Activated CD4-positive, alpha-beta T cell treated with anti-CD3 and anti-CD28 coated beads for 36 hours (primary cell): ENCODE results near the gene ITPA. TPM values are rescaled to one million over a fixed set of nuclear protein-coding genes. Genes with fewer than 3 reads are reported as not detected.

Experiments used
- ATAC-seq: fragments of 200-7000 bp; cut with Tn5 transposase; one replicate; pipeline ENCODE4 v1.10.0; 2021; ENCODE audit warnings: mild to moderate bottlenecking, moderate library complexity
- CTCF ChIA-PET: fragments of 350-600 bp; sonication (Branson Sonifier 250); formaldehyde crosslinking; loops from one replicate; lab custom pipeline; 2021; ENCODE audit warnings: antibody characterized with exemption; lab: Charles Lee
- POLR2A ChIA-PET: fragments of 350-600 bp; sonication (Branson Sonifier 250); formaldehyde crosslinking; loops from one replicate; lab custom pipeline; 2021; ENCODE audit warnings: antibody characterized with exemption, inconsistent platforms; lab: Charles Lee
- DNase-seq: peaks from one replicate; pipeline ENCODE4 v3.0.0-alpha.2; 2020
- H3K27ac Mint-ChIP-seq: one replicate; pipeline ENCODE4 v1.8.0; 2021; ENCODE audit warnings: mixed read lengths
- H3K27me3 Mint-ChIP-seq: one replicate; pipeline ENCODE4 v1.8.0; 2021; ENCODE audit warnings: mixed read lengths
- H3K36me3 Mint-ChIP-seq: one replicate; pipeline ENCODE4 v1.8.0; 2021; ENCODE audit warnings: low read depth, mixed read lengths
- H3K4me1 Mint-ChIP-seq: one replicate; pipeline ENCODE4 v1.8.0; 2021; ENCODE audit warnings: mixed read lengths
- H3K4me3 Mint-ChIP-seq: one replicate; pipeline ENCODE4 v1.8.0; 2021; ENCODE audit warnings: mild to moderate bottlenecking, moderate library complexity, mixed read lengths
- H3K9me3 Mint-ChIP-seq: one replicate; pipeline ENCODE4 v1.8.0; 2021; ENCODE audit warnings: low read depth, mixed read lengths
- intact Hi-C, 2 experiments: fragments of 100-400 bp; cut with DNase I in 1 of 2; cut with micrococcal nuclease in 1 of 2; formaldehyde crosslinking; loops; one replicate each; pipeline versions ENCODE4 v1.14.2 to v1.15.1; 2022 to 2024; cut with DNase I, micrococcal nuclease
- total RNA-seq, 2 experiments: library from RNA; stranded (reverse); gene quantifications; one replicate each; pipeline ENCODE4 v1.2.3, GENCODE V29; 2021

The ITPA gene
- total RNA-seq, 2 experiments from 2014 or later = 32.7 to 67.5 TPM

- Mint-ChIP-seq H3K27ac (no peak overlapping the region), H3K36me3 (peaks cover 24% of the 10 kb centered on the region), H3K27me3 (no peaks in the 10 kb centered on the region), H3K4me3 (no peak overlapping the region), H3K4me1 (peaks cover 17% of the 10 kb centered on the region), H3K9me3 (no peaks in the 10 kb centered on the region)
- intact Hi-C loops = no loop called here
- POLR2A ChIA-PET = no interaction called here
- no peak for ATAC-seq
- DNase-seq = no peak
- CTCF ChIA-PET = interaction anchor here (0.7 to 7.8 kb wide), 4 partner anchors 13 to 484 kb away, joined by 3 to 76 read pairs (median 3); no protein-coding TSS in a partner anchor
Observed at GRCh38 chr20:3223651-3223993, 14.3 kb downstream of the ITPA start.

- ChIA-PET POLR2A (no interaction called here), CTCF (interaction anchor here (0.7 to 7.8 kb wide), 3 partner anchors 39 to 483 kb away, joined by 3 to 76 read pairs (median 3); no protein-coding TSS in a partner anchor)
- DNase-seq (no peak), ATAC-seq (no peak)
- Mint-ChIP-seq H3K4me3 (no peak overlapping the region), H3K27ac (no peak overlapping the region), H3K36me3 (peaks cover 24% of the 10 kb centered on the region), H3K9me3 (no peaks in the 10 kb centered on the region), H3K27me3 (no peaks in the 10 kb centered on the region), H3K4me1 (peaks cover 17% of the 10 kb centered on the region)
- intact Hi-C loops = loop anchor here in 1 of 2 experiments (2.0 kb wide), 1 partner anchor 25 kb away; no protein-coding TSS in a partner anchor
Observed at GRCh38 chr20:3223994-3224680, 14.8 kb downstream of the ITPA start.

DNA sequence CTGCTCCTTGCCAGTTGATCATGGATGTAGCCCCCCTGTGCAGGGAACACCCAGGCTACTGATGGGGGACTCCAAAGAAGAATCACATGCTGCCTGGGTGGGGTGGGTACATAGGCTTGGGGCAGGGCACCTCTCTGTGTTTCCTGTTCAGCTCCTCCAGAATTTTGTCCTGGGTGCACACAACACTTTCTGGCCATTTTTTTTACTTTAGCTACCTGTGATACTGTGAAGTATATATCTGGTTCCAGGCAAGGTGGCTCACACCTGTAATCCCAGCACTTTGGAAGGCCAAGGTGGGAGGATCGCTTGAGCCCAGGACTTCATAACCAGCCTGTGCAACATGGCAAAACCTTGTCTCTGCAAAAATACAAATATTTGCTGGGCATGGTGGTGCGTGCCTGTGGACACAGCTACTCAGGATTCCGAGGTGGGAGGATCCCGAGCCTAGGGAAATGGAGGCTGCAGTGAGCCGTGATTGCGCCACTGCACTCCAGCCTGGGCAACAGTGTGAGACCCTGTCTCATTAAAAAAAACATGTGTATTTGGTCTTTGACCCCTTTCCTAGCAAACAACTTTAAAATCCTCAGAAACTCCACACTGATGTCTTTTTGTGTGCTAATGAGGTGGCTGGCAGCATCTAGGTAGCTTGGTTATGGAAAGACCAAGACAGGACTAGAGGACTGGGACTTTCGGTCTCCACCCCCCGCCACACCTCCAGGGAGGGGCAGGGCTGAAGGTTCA lies 15.6 kb downstream of the ITPA start:
- Mint-ChIP-seq H3K27me3 (no peaks in the 10 kb centered on the region), H3K36me3 (peaks cover 24% of the 10 kb centered on the region), H3K4me3 (no peak overlapping the region), H3K9me3 (no peaks in the 10 kb centered on the region), H3K4me1 (peaks cover 17% of the 10 kb centered on the region), H3K27ac (no peak overlapping the region)
- ChIA-PET CTCF (no interaction called here), POLR2A (no interaction called here)
- ATAC-seq (no peak), DNase-seq (no peak)
- intact Hi-C loops = loop anchor here in 1 of 2 experiments (2.0 kb wide), 1 partner anchor 24 kb away; no protein-coding TSS in a partner anchor

DNA sequence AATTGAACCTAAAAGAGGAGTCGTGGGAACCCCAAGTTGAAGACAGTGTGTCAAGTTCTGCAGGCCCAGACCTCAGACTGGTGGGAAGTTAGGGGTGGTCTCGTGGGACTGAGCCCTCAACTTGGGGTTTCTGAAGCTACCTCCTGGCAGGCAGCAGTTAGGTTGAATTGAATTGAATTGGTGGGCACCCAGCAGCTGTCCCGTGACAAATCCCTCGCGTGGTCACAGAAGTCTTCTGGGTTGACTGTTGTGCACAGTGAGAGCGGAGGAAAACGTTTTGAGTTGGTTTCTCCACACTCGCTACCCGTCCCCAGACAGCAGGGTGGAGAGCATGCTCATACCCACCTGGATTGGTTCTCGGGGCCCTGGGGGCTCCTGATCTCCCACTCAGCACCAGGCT lies 16.8 kb downstream of the ITPA start:
- Mint-ChIP-seq H3K27me3 (no peaks in the 10 kb centered on the region), H3K36me3 (peaks cover 16% of the 10 kb centered on the region), H3K4me3 (no peak overlapping the region), H3K4me1 (peaks cover 17% of the 10 kb centered on the region), H3K27ac (no peak overlapping the region), H3K9me3 (no peaks in the 10 kb centered on the region)
- CTCF ChIA-PET = interaction anchor here (0.5 kb wide), 1 partner anchor 282 kb away, joined by 3 read pairs; no protein-coding TSS in a partner anchor
- DNase-seq (no peak), ATAC-seq (no peak)
- intact Hi-C loops = no loop called here
- POLR2A ChIA-PET = no interaction called here

DNA sequence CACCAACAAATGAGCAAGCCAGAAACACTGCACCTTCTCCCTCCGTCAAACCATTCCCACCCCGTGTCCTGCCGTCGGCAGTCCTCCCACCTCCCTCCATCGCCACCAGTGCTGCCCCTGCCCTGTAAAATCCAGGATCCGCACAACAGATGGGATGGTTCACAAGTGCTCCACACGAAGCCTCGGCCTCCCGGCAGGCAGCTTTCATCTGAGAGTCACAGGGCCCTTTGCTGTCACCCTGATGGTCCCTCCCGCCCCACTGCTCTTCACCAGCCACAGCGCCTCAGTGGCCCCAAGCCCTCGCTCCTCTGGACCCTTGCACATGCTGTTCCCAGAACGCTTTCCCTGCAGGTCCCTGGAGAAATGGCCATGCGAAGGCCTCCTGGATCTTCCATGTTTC lies 17.6 kb downstream of the ITPA start:
- H3K36me3 Mint-ChIP-seq = peaks cover 9% of the 10 kb centered on the region
- ATAC-seq (no peak), DNase-seq (no peak)
- no peak overlapping the region for H3K27ac Mint-ChIP-seq
- ChIA-PET CTCF (interaction anchor here (1.0 kb wide), 1 partner anchor 8 kb away, joined by 3 read pairs; no protein-coding TSS in a partner anchor), POLR2A (no interaction called here)
- no peaks in the 10 kb centered on the region for H3K27me3 Mint-ChIP-seq
- peaks cover 14% of the 10 kb centered on the region for H3K4me1 Mint-ChIP-seq
- no peak overlapping the region for H3K4me3 Mint-ChIP-seq
- no peaks in the 10 kb centered on the region for H3K9me3 Mint-ChIP-seq
- intact Hi-C loops = no loop called here

- H3K4me1 Mint-ChIP-seq = peaks cover 12% of the 10 kb centered on the region
- CTCF ChIA-PET = interaction anchor here (1.0 kb wide), 1 partner anchor 9 kb away, joined by 3 read pairs; no protein-coding TSS in a partner anchor
- POLR2A ChIA-PET = no interaction called here
Observed at GRCh38 chr20:3227506-3227905, 18.2 kb downstream of the ITPA start.

DNA sequence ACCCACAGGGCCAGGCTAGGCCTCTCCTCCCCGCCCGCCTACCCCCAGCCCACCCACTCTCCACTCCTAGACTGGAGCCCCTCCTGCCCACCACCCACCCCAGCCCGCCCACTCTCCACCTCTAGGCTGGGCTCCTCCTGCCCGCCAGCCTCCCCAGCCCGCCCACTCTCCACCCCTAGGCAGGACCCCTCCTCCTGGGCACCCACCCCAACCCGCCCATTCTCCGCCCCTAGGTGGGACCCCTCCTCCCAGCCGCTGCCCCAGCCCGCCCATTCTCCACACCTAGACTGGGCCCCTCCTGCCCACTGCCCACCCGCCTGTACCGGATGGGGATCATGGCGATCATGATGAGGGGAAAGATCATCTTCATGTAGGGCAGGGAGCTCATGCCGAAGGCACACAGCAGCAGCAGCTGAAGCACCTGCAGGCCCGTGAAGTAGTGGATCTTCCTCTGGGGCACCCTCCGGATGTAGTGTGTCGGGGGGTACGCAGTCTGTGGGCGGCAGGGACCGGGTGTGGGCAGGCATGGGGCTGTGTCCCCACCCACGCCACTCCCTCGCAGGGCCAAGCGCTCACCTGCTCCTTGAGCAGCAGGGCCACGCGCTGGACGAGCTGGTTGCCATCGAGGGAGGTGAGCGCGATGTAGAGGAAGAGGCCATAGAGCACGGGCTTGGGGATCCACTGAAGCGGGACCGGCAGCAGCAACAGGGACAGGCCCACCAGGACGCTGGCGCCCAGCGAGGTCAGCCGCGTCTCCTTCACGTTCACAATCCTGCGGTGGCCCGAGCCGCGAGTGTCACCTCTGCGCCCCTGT lies 18.8 kb downstream of the ITPA start:
- Mint-ChIP-seq H3K27ac (no peak overlapping the region), H3K4me1 (peaks cover 6% of the 10 kb centered on the region), H3K4me3 (no peak overlapping the region), H3K9me3 (no peaks in the 10 kb centered on the region), H3K27me3 (no peaks in the 10 kb centered on the region), H3K36me3 (peaks cover 4% of the 10 kb centered on the region)
- intact Hi-C loops = no loop called here
- ChIA-PET CTCF (interaction anchor here (1.0 kb wide), 1 partner anchor 9 kb away, joined by 3 read pairs; no protein-coding TSS in a partner anchor), POLR2A (no interaction called here)
- no peak for DNase-seq
- no peak for ATAC-seq

More at GRCh38 chr20:3227506-3227905, 18.2 kb downstream of the ITPA start:
- no peak for ATAC-seq
- H3K36me3 Mint-ChIP-seq = peaks cover 9% of the 10 kb centered on the region
- H3K4me3 Mint-ChIP-seq = no peak overlapping the region
- DNase-seq = no peak
- no peaks in the 10 kb centered on the region for H3K9me3 Mint-ChIP-seq
- H3K27me3 Mint-ChIP-seq = no peaks in the 10 kb centered on the region
- no peak overlapping the region for H3K27ac Mint-ChIP-seq
- intact Hi-C loops = no loop called here

- DNase-seq = no peak
- intact Hi-C loops = no loop called here
- ChIA-PET POLR2A (no interaction called here), CTCF (no interaction called here)
- no peaks in the 10 kb centered on the region for H3K36me3 Mint-ChIP-seq
- no peaks in the 10 kb centered on the region for H3K9me3 Mint-ChIP-seq
- H3K27ac Mint-ChIP-seq = no peak overlapping the region
- H3K27me3 Mint-ChIP-seq = no peaks in the 10 kb centered on the region
- peaks cover under 1% of the 10 kb centered on the region for H3K4me1 Mint-ChIP-seq
- ATAC-seq = no peak
- no peak overlapping the region for H3K4me3 Mint-ChIP-seq
Observed at GRCh38 chr20:3228750-3229032, 19.4 kb downstream of the ITPA start.

GRCh38 chr20:3229158-3229557 lies 19.9 kb downstream of the ITPA start:
- intact Hi-C loops = no loop called here
- ATAC-seq = no peak
- H3K4me1 Mint-ChIP-seq = no peaks in the 10 kb centered on the region
- no peaks in the 10 kb centered on the region for H3K27me3 Mint-ChIP-seq
- no peaks in the 10 kb centered on the region for H3K9me3 Mint-ChIP-seq
- H3K36me3 Mint-ChIP-seq = no peaks in the 10 kb centered on the region
- ChIA-PET CTCF (no interaction called here), POLR2A (no interaction called here)
- no peak overlapping the region for H3K27ac Mint-ChIP-seq
- DNase-seq = no peak
- no peak overlapping the region for H3K4me3 Mint-ChIP-seq

DNA sequence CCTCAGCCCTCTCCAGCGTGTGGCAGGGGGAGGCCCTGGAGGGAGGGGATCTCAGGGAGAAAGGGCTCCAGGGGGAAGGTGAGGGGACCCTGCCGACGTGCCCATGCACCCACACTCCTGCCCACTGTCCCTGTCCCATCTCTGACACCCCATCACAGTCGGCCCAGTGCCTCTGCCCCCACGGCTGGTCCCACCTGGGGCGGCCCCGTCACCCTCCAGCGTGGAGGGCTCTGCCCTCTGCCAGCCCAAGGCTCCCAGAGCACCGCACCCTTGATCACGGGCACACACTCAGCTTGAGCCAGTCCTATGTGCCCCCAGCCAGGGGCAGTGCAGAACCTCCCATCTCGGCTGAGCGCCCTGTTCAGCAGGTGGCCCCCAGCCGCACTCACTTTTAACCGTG lies 20.5 kb downstream of the ITPA start:
- POLR2A ChIA-PET = no interaction called here
- Mint-ChIP-seq H3K27me3 (no peaks in the 10 kb centered on the region), H3K27ac (no peak overlapping the region), H3K36me3 (no peaks in the 10 kb centered on the region), H3K4me3 (no peak overlapping the region), H3K4me1 (no peaks in the 10 kb centered on the region), H3K9me3 (no peaks in the 10 kb centered on the region)
- intact Hi-C loops = no loop called here
- CTCF ChIA-PET = no interaction called here
- ATAC-seq (no peak), DNase-seq (no peak)

GRCh38 chr20:3231116-3231515 lies 21.8 kb downstream of the ITPA start:
- no peak for ATAC-seq
- Mint-ChIP-seq H3K27me3 (peaks cover 3% of the 10 kb centered on the region), H3K27ac (no peak overlapping the region), H3K4me3 (no peak overlapping the region), H3K4me1 (no peaks in the 10 kb centered on the region), H3K9me3 (no peaks in the 10 kb centered on the region), H3K36me3 (no peaks in the 10 kb centered on the region)
- no peak for DNase-seq
- POLR2A ChIA-PET = no interaction called here
- intact Hi-C loops = no loop called here
- CTCF ChIA-PET = no interaction called here
